Esophagus muscularis mucosa (tissue), 4 donors: ENCODE data around the gene PSMB8. TPM values are rescaled to one million over a fixed set of nuclear protein-coding genes. Genes with fewer than 3 reads are reported as not detected.

ENCODE experiments used
- DNase-seq: peaks from one replicate; pipeline ENCODE4 v3.0.0-alpha.2; 2017; ENCODE audit errors: extremely low spot score
- H3K27ac ChIP-seq, 4 donors: fragments of 200-600 bp; sonication (generic); replicated peaks in 1 of 4; 1 replicate in 3 of 4; 2 replicates in 1 of 4; pipeline ENCODE4 v1.5.1; 2016 to 2019; ENCODE audit warnings: mild to moderate bottlenecking in 1 of 4
- H3K27me3 ChIP-seq, 4 donors: fragments of 200-600 bp; sonication (generic); one replicate each; pipeline versions ENCODE4 v1.5.1 to v1.6.0; 2016 to 2019
- H3K36me3 ChIP-seq, 4 donors: fragments of 200-600 bp; sonication (generic); one replicate each; pipeline ENCODE4 v1.5.1; 2016 to 2019
- H3K4me1 ChIP-seq, 4 donors: fragments of 200-600 bp; sonication (generic); one replicate each; pipeline ENCODE4 v1.5.1; 2016 to 2019
- H3K4me3 ChIP-seq, 4 donors: fragments of 200-600 bp; sonication (generic); 1 replicate in 2 of 4; 2 replicates in 2 of 4; pipeline ENCODE4 v1.5.1; 2016 to 2019; ENCODE audit warnings: mild to moderate bottlenecking in 4 of 4, moderate library complexity in 1 of 4
- H3K9me3 ChIP-seq, 4 donors: fragments of 200-600 bp; sonication (generic); 1 replicate in 3 of 4; 2 replicates in 1 of 4; pipeline ENCODE4 v1.5.1; 2016 to 2019
- CTCF ChIP-seq, 3 experiments: fragments of 200-600 bp in 2 of 3; fragments of 450-650 bp in 1 of 3; sonication (generic) in 2 of 3; IDR thresholded peaks; one replicate each; pipeline ENCODE4 v1.5.1; 2017 to 2019; ENCODE audit warnings: antibody characterized with exemption in 3 of 3, mild to moderate bottlenecking in 2 of 3, moderate library complexity in 1 of 3
- EP300 ChIP-seq: sonication (generic); formaldehyde crosslinking; IDR thresholded peaks from one replicate; pipeline ENCODE4 v1.6.1; 2017; ENCODE audit warnings: antibody characterized with exemption
- POLR2A ChIP-seq: fragments of 450-650 bp; IDR thresholded peaks from one replicate; pipeline ENCODE4 v1.6.1; 2017; ENCODE audit warnings: antibody characterized with exemption, moderate library complexity, mild to moderate bottlenecking, low read depth
- POLR2AphosphoS5 ChIP-seq, 2 donors: sonication (generic); formaldehyde crosslinking; IDR thresholded peaks; one replicate each; pipeline ENCODE4 v1.6.1; 2017; ENCODE audit warnings: antibody characterized with exemption in 2 of 2
- WGBS: methylation state at CpG from one replicate; pipeline ENCODE4 v1.1.5; 2018; 5-methylcytosine and 5-hydroxymethylcytosine counted together
- intact Hi-C: fragments of 100-400 bp; cut with DNase I; formaldehyde crosslinking; loops from one replicate; pipeline ENCODE4 v1.15.1; 2023
- total RNA-seq, 4 donors: library from RNA; depleted of rRNA; stranded (reverse); fragments of >200 nt; gene quantifications; one replicate each; pipeline versions ENCODE4 v1.1.0 to v1.2.1, GENCODE V29; 2016

The PSMB8 gene
- total RNA-seq, 4 donors from 2014 or later: 25.7 to 38.4 (median 32.4) TPM

- 79% methylated on average over 6 of the region's 6 CpGs for WGBS
- H3K36me3 ChIP-seq: peaks cover 24 to 67% (median 61%) of the 10 kb centered on the region in 4 donors
Observed at GRCh38 chr6:32849126-32849525, 5.3 kb upstream of the PSMB8 start.

GRCh38 chr6:32847795-32848194 is 3.9 kb upstream of the PSMB8 start:
- Histone ChIP-seq H3K4me1 (peaks cover 21 to 63% (median 44%) of the 10 kb centered on the region in 4 donors), H3K27ac (no peak overlapping the region), H3K36me3 (peaks cover 24 to 67% (median 61%) of the 10 kb centered on the region in 4 donors), H3K4me3 (no peak overlapping the region), H3K27me3 (no peaks in the 10 kb centered on the region), H3K9me3 (no peaks in the 10 kb centered on the region)
- TF ChIP-seq POLR2AphosphoS5 (IDR thresholded peaks at IDR 0.05): no peak
- no peak for TF ChIP-seq POLR2A
- TF ChIP-seq EP300: no peak
- TF ChIP-seq CTCF (IDR thresholded peaks at IDR 0.05): no peak
- intact Hi-C loops: no loop called here
- no peak for DNase-seq
- 97% methylated on average over 6 of the region's 8 CpGs for WGBS

More at GRCh38 chr6:32849126-32849525, 5.3 kb upstream of the PSMB8 start:
- H3K4me1 ChIP-seq: peaks cover 12 to 56% (median 38%) of the 10 kb centered on the region in 4 donors
- no peaks in the 10 kb centered on the region for H3K9me3 ChIP-seq
- H3K27me3 ChIP-seq: no peaks in the 10 kb centered on the region
- H3K4me3 ChIP-seq: no peak overlapping the region
- intact Hi-C loops: no loop called here
- no peak for TF ChIP-seq EP300
- TF ChIP-seq CTCF (IDR thresholded peaks at IDR 0.05): no peak
- no peak for TF ChIP-seq POLR2A
- no peak for TF ChIP-seq POLR2AphosphoS5 (IDR thresholded peaks at IDR 0.05)
- peak; percentile 34 for DNase-seq
- no peak overlapping the region for H3K27ac ChIP-seq

DNA sequence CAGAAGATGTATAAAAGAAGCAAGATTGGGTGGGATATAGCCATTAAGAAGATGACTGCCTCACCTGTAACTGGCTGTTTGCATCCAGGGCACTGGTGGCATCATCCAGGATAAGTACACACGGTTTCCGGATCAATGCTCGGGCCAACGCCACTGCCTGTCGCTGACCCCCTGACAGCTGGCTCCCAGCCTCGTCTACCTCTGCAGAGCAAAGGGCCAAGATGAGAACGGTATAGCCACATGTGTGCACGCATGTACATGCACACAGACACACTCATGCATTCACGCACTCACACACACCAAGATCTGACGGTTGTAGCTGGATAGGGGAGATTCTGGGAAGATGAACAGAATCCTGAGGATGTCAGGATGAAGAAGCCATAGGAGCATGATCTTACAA is 3.2 kb upstream of the PSMB8 start:
- Histone ChIP-seq H3K27me3 (no peaks in the 10 kb centered on the region), H3K4me3 (no peak overlapping the region), H3K9me3 (no peaks in the 10 kb centered on the region), H3K4me1 (peaks cover 22 to 66% (median 42%) of the 10 kb centered on the region in 4 donors), H3K27ac (no peak overlapping the region), H3K36me3 (peaks cover 24 to 73% (median 63%) of the 10 kb centered on the region in 4 donors)
- TF ChIP-seq POLR2A (no peak), EP300 (no peak), POLR2AphosphoS5 (IDR thresholded peaks at IDR 0.05) (no peak), CTCF (IDR thresholded peaks at IDR 0.05) (no peak)
- WGBS: 92% methylated on average over 10 of the region's 10 CpGs
- peak; percentile 89 for DNase-seq
- intact Hi-C loops: no loop called here

GRCh38 chr6:32845384-32845884 is 1.6 kb upstream of the PSMB8 start:
- TF ChIP-seq EP300 (no peak), POLR2A (no peak), POLR2AphosphoS5 (IDR thresholded peaks at IDR 0.05) (no peak), CTCF (IDR thresholded peaks at IDR 0.05) (no peak)
- no peaks in the 10 kb centered on the region for H3K9me3 ChIP-seq
- H3K27me3 ChIP-seq: no peaks in the 10 kb centered on the region
- peak; percentile 66 for DNase-seq
- WGBS: 78% methylated on average over 9 of the region's 10 CpGs
- peaks cover 24 to 57% (median 33%) of the 10 kb centered on the region in 4 donors for H3K4me1 ChIP-seq
- H3K27ac ChIP-seq: peak overlapping the region in 3 of 4 donors; percentile 85 to 92 (median 86)
- intact Hi-C loops: no loop called here
- H3K36me3 ChIP-seq: peaks cover 24 to 75% (median 62%) of the 10 kb centered on the region in 4 donors
- H3K4me3 ChIP-seq: peak overlapping the region; percentile 7 to 87 (median 76)
